GM23338 (cell line): ENCODE data around the gene BMAL1. TPM values are rescaled to one million over a fixed set of nuclear protein-coding genes. Genes with fewer than 3 reads are reported as not detected.

Source experiments
- ATAC-seq: fragments of 200-7000 bp; cut with Tn5 transposase; 3 replicates; pipeline ENCODE4 v1.9.1; 2020
- DNase-seq: peaks from one replicate; pipeline ENCODE4 v3.0.0-alpha.2; 2015; ENCODE audit warnings: low spot score
- H2AFZ ChIP-seq: fragments of 200-600 bp; sonication (generic); 2 replicates; pipeline ENCODE4 v1.8.0; 2016; ENCODE audit warnings: antibody characterized with exemption, mild to moderate bottlenecking, moderate library complexity
- H3F3A ChIP-seq: fragments of 200-600 bp; sonication (generic); replicated peaks from 2 replicates; pipeline ENCODE4 v1.8.0; 2017; ENCODE audit warnings: antibody characterized with exemption, mixed run types, low read depth
- H3K27ac ChIP-seq: fragments of 200-600 bp; sonication (generic); 2 replicates; pipeline ENCODE4 v1.6.1; 2016; ENCODE audit warnings: low read depth
- H3K27me3 ChIP-seq: fragments of 200-600 bp; sonication (generic); 2 replicates; pipeline ENCODE4 v1.8.0; 2016; ENCODE audit warnings: mild to moderate bottlenecking, mixed run types, moderate library complexity; ENCODE audit not compliant: insufficient read depth
- H3K36me3 ChIP-seq: fragments of 200-600 bp; sonication (generic); 2 replicates; pipeline ENCODE4 v1.8.0; 2016; ENCODE audit warnings: mild to moderate bottlenecking; ENCODE audit not compliant: insufficient read depth
- H3K4me1 ChIP-seq: fragments of 200-600 bp; sonication (generic); 2 replicates; pipeline ENCODE4 v1.8.0; 2016; ENCODE audit warnings: mild to moderate bottlenecking, moderate library complexity; ENCODE audit not compliant: insufficient read depth
- H3K4me2 ChIP-seq: fragments of 200-600 bp; sonication (generic); 2 replicates; pipeline ENCODE4 v1.7.1; 2017; ENCODE audit warnings: mixed run types
- H3K4me3 ChIP-seq: fragments of 200-600 bp; sonication (generic); 2 replicates; pipeline ENCODE4 v1.6.1; 2016; ENCODE audit warnings: mixed run types
- H3K79me2 ChIP-seq: fragments of 200-600 bp; sonication (generic); replicated peaks from 2 replicates; pipeline ENCODE4 v1.8.0; 2017; ENCODE audit warnings: mild to moderate bottlenecking; ENCODE audit not compliant: insufficient read depth
- H3K9me2 ChIP-seq: fragments of 200-600 bp; sonication (generic); 2 replicates; pipeline ENCODE4 v1.8.0; 2017; ENCODE audit not compliant: insufficient read depth
- H4K20me1 ChIP-seq: fragments of 200-600 bp; sonication (generic); replicated peaks from 2 replicates; pipeline ENCODE4 v1.8.0; 2017; ENCODE audit warnings: mild to moderate bottlenecking; ENCODE audit not compliant: insufficient read depth
- H3K27ac Mint-ChIP-seq: 2 replicates; pipeline ENCODE4 v1.8.0; 2020; ENCODE audit warnings: inconsistent platforms, mild to moderate bottlenecking, moderate library complexity, mixed read lengths
- H3K27me3 Mint-ChIP-seq: 3 replicates; pipeline ENCODE4 v1.8.0; 2022; ENCODE audit warnings: low read depth, mild to moderate bottlenecking, moderate library complexity, mixed read lengths, inconsistent platforms; ENCODE audit not compliant: insufficient read depth, poor library complexity
- H3K36me3 Mint-ChIP-seq: 3 replicates; pipeline ENCODE4 v1.8.0; 2021; ENCODE audit warnings: low read depth, mild to moderate bottlenecking, inconsistent platforms, moderate library complexity, mixed read lengths
- H3K4me1 Mint-ChIP-seq: 3 replicates; pipeline ENCODE4 v1.8.0; 2020; ENCODE audit warnings: mild to moderate bottlenecking, inconsistent platforms, mixed read lengths
- H3K4me3 Mint-ChIP-seq: 3 replicates; pipeline ENCODE4 v1.8.0; 2021; ENCODE audit warnings: moderate library complexity, mild to moderate bottlenecking, inconsistent platforms, mixed read lengths
- H3K9me3 Mint-ChIP-seq: 3 replicates; pipeline ENCODE4 v1.8.0; 2020; ENCODE audit warnings: moderate library complexity, mild to moderate bottlenecking, inconsistent platforms, mixed read lengths
- JUNB ChIP-seq: IDR thresholded peaks from one replicate; pipeline ENCODE4 v1.6.1; 2016; ENCODE audit warnings: antibody characterized with exemption; ENCODE audit not compliant: unreplicated experiment
- POLR2AphosphoS5 ChIP-seq: IDR thresholded peaks from 2 replicates; pipeline ENCODE4 v1.6.1; 2016; ENCODE audit warnings: antibody characterized with exemption, low read depth
- STAT1 ChIP-seq: IDR thresholded peaks from one replicate; pipeline ENCODE4 v1.6.1; 2016; ENCODE audit warnings: antibody characterized with exemption; ENCODE audit not compliant: unreplicated experiment
- ZNF114 ChIP-seq: fragments of 250-450 bp; sonication (Bioruptor Pico); IDR thresholded peaks from 2 replicates; pipeline ENCODE4 v1.5.0; 2020; ENCODE audit warnings: mild to moderate bottlenecking, moderate library complexity
- ZNF331 ChIP-seq: fragments of 250-450 bp; sonication (Bioruptor Pico); IDR thresholded peaks from 2 replicates; pipeline ENCODE4 v1.5.0; 2020; ENCODE audit warnings: low read depth, mild to moderate bottlenecking, moderate library complexity
- polyA plus RNA-seq: library from polyadenylated mRNA; unstranded; fragments of >200 nt; fragmentation: Nextera tagmentation; extraction: Ambion mirVana; gene quantifications from 2 replicates; pipeline ENCODE4 v1.2.1, GENCODE V29; 2016
- total RNA-seq: library from RNA; depleted of rRNA; stranded (reverse); fragments of >200 nt; shearing (Covaris generic); gene quantifications from 2 replicates; pipeline ENCODE4 v1.2.3, GENCODE V29; 2014
- TF ChIP-seq, protein P1 (sequence below): fragments of 250-450 bp; sonication (Bioruptor Pico); IDR thresholded peaks from 2 replicates; pipeline ENCODE4 v1.5.0; 2020; ENCODE audit warnings: mild to moderate bottlenecking, moderate library complexity
- TF ChIP-seq, protein P2 (sequence below): IDR thresholded peaks from 2 replicates; pipeline ENCODE4 v1.6.1; 2016; ENCODE audit warnings: antibody characterized with exemption
- TF ChIP-seq, protein P3 (sequence below): IDR thresholded peaks from one replicate; pipeline ENCODE4 v1.6.1; 2018; ENCODE audit warnings: antibody characterized with exemption; ENCODE audit not compliant: unreplicated experiment

Gene BMAL1
- total and polyA plus RNA-seq, 2 experiments from 2014 or later: 5.1 to 7.2 TPM

DNA sequence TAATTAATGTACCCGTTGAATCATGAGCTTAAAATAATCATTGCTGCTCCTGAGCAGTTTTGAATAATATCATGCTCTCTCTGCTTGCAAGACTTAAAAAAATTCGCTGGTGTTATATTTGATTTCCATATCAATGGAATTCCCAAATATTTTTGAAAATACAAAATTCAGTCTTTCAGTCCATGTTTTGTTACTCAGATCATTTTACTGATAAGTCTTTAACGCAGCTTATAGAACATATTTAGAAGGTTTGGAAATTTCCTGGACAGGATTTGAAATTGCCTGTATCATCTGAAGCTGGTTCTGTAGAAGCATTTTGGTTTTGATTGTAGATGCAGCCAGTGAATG is 1.9 kb downstream of the BMAL1 start:
- peaks cover 9% of the 10 kb centered on the region; the same call in 1 of the 2 replicates for H4K20me1 ChIP-seq
- no peaks in the 10 kb centered on the region for H3F3A ChIP-seq
- H3K27me3 ChIP-seq: peaks cover 52% of the 10 kb centered on the region
- no peak overlapping the region for H3K27ac Mint-ChIP-seq
- no peak for ATAC-seq
- H3K4me3 ChIP-seq: peak overlapping the region; percentile 77
- H2AFZ ChIP-seq: no peak overlapping the region
- H3K9me3 Mint-ChIP-seq: no peaks in the 10 kb centered on the region
- peaks cover 39% of the 10 kb centered on the region for H3K4me1 Mint-ChIP-seq
- no peaks in the 10 kb centered on the region for H3K9me2 ChIP-seq
- peak overlapping the region; percentile 77 for H3K4me3 Mint-ChIP-seq
- H3K36me3 ChIP-seq: no peaks in the 10 kb centered on the region
- H3K27me3 Mint-ChIP-seq: peaks cover 50% of the 10 kb centered on the region
- no peak for DNase-seq
- H3K79me2 ChIP-seq: peaks cover 8% of the 10 kb centered on the region; the same call in 1 of the 2 replicates
- TF ChIP-seq STAT1 (no peak), ZNF331 (CRISPR knock-in tag) (no peak)
- peak overlapping the region; percentile 94 for H3K4me2 ChIP-seq
- peaks cover 15% of the 10 kb centered on the region for H3K4me1 ChIP-seq
- H3K27ac ChIP-seq: no peak overlapping the region
- peaks cover 3% of the 10 kb centered on the region; the same call in 1 of the 3 replicates for H3K36me3 Mint-ChIP-seq

DNA sequence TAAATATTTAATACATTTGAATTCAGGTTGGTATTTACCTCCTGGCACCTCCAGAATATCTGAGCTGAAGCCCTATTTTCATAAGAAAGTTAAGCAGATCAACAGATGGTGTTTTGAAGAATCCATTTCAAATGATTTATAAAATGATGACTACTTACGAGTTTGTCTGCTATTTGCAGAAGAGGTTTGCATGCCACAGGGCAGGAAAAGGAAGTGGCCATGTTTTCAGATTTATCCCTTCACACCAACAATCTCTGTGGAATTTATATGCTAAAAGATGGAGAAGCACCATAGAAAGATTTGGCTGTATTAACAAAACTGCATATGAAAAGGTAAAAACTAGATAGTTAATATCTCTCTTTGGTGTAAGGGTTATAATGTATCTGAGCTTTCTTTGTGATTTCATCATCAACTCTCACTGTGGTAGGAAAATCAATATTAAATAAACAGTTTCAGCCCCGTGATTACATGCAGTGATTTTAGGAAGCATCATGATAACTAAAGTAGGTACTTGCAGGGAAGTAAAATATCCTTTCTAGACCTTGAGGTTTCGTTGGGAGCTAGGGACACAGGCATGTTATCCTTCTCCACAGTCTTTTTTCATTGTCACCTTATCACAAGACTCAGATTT is 2.6 kb downstream of the BMAL1 start:
- Mint-ChIP-seq H3K36me3 (peaks cover 3% of the 10 kb centered on the region; the same call in 1 of the 3 replicates), H3K4me3 (no peak overlapping the region), H3K27ac (no peak overlapping the region), H3K27me3 (peaks cover 49% of the 10 kb centered on the region), H3K4me1 (peaks cover 45% of the 10 kb centered on the region), H3K9me3 (no peaks in the 10 kb centered on the region)
- no peak for ATAC-seq
- peaks cover 45% of the 10 kb centered on the region for H3K27me3 ChIP-seq
- H3K36me3 ChIP-seq: no peaks in the 10 kb centered on the region
- H3K4me3 ChIP-seq: no peak overlapping the region
- no peak for DNase-seq
- peaks cover 18% of the 10 kb centered on the region for H3K4me1 ChIP-seq
- peaks cover 12% of the 10 kb centered on the region for H3K79me2 ChIP-seq
- H3K27ac ChIP-seq: no peak overlapping the region
- peaks cover 9% of the 10 kb centered on the region; the same call in 1 of the 2 replicates for H4K20me1 ChIP-seq
- H2AFZ ChIP-seq: no peak overlapping the region
- H3F3A ChIP-seq: no peaks in the 10 kb centered on the region
- no peaks in the 10 kb centered on the region for H3K9me2 ChIP-seq
- H3K4me2 ChIP-seq: no peak overlapping the region
- TF ChIP-seq ZNF114 (CRISPR knock-in tag) (no peak), POLR2AphosphoS5 (no peak), ZNF331 (CRISPR knock-in tag) (no peak), JUNB (no peak)
- TF ChIP-seq, protein P1, sequence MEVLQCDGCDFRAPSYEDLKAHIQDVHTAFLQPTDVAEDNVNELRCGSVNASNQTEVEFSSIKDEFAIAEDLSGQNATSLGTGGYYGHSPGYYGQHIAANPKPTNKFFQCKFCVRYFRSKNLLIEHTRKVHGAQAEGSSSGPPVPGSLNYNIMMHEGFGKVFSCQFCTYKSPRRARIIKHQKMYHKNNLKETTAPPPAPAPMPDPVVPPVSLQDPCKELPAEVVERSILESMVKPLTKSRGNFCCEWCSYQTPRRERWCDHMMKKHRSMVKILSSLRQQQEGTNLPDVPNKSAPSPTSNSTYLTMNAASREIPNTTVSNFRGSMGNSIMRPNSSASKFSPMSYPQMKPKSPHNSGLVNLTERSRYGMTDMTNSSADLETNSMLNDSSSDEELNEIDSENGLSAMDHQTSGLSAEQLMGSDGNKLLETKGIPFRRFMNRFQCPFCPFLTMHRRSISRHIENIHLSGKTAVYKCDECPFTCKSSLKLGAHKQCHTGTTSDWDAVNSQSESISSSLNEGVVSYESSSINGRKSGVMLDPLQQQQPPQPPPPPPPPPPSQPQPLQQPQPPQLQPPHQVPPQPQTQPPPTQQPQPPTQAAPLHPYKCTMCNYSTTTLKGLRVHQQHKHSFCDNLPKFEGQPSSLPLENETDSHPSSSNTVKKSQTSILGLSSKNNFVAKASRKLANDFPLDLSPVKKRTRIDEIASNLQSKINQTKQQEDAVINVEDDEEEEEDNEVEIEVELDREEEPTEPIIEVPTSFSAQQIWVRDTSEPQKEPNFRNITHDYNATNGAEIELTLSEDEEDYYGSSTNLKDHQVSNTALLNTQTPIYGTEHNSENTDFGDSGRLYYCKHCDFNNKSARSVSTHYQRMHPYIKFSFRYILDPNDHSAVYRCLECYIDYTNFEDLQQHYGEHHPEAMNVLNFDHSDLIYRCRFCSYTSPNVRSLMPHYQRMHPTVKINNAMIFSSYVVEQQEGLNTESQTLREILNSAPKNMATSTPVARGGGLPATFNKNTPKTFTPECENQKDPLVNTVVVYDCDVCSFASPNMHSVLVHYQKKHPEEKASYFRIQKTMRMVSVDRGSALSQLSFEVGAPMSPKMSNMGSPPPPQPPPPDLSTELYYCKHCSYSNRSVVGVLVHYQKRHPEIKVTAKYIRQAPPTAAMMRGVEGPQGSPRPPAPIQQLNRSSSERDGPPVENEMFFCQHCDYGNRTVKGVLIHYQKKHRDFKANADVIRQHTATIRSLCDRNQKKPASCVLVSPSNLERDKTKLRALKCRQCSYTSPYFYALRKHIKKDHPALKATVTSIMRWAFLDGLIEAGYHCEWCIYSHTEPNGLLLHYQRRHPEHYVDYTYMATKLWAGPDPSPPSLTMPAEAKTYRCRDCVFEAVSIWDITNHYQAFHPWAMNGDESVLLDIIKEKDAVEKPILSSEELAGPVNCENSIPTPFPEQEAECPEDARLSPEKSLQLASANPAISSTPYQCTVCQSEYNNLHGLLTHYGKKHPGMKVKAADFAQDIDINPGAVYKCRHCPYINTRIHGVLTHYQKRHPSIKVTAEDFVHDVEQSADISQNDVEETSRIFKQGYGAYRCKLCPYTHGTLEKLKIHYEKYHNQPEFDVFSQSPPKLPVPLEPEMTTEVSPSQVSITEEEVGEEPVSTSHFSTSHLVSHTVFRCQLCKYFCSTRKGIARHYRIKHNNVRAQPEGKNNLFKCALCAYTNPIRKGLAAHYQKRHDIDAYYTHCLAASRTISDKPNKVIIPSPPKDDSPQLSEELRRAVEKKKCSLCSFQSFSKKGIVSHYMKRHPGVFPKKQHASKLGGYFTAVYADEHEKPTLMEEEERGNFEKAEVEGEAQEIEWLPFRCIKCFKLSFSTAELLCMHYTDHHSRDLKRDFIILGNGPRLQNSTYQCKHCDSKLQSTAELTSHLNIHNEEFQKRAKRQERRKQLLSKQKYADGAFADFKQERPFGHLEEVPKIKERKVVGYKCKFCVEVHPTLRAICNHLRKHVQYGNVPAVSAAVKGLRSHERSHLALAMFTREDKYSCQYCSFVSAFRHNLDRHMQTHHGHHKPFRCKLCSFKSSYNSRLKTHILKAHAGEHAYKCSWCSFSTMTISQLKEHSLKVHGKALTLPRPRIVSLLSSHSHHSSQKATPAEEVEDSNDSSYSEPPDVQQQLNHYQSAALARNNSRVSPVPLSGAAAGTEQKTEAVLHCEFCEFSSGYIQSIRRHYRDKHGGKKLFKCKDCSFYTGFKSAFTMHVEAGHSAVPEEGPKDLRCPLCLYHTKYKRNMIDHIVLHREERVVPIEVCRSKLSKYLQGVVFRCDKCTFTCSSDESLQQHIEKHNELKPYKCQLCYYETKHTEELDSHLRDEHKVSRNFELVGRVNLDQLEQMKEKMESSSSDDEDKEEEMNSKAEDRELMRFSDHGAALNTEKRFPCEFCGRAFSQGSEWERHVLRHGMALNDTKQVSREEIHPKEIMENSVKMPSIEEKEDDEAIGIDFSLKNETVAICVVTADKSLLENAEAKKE (CRISPR knock-in tag): no peak
- TF ChIP-seq, protein P2, sequence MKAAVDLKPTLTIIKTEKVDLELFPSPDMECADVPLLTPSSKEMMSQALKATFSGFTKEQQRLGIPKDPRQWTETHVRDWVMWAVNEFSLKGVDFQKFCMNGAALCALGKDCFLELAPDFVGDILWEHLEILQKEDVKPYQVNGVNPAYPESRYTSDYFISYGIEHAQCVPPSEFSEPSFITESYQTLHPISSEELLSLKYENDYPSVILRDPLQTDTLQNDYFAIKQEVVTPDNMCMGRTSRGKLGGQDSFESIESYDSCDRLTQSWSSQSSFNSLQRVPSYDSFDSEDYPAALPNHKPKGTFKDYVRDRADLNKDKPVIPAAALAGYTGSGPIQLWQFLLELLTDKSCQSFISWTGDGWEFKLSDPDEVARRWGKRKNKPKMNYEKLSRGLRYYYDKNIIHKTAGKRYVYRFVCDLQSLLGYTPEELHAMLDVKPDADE: no peak
- TF ChIP-seq, protein P3, sequence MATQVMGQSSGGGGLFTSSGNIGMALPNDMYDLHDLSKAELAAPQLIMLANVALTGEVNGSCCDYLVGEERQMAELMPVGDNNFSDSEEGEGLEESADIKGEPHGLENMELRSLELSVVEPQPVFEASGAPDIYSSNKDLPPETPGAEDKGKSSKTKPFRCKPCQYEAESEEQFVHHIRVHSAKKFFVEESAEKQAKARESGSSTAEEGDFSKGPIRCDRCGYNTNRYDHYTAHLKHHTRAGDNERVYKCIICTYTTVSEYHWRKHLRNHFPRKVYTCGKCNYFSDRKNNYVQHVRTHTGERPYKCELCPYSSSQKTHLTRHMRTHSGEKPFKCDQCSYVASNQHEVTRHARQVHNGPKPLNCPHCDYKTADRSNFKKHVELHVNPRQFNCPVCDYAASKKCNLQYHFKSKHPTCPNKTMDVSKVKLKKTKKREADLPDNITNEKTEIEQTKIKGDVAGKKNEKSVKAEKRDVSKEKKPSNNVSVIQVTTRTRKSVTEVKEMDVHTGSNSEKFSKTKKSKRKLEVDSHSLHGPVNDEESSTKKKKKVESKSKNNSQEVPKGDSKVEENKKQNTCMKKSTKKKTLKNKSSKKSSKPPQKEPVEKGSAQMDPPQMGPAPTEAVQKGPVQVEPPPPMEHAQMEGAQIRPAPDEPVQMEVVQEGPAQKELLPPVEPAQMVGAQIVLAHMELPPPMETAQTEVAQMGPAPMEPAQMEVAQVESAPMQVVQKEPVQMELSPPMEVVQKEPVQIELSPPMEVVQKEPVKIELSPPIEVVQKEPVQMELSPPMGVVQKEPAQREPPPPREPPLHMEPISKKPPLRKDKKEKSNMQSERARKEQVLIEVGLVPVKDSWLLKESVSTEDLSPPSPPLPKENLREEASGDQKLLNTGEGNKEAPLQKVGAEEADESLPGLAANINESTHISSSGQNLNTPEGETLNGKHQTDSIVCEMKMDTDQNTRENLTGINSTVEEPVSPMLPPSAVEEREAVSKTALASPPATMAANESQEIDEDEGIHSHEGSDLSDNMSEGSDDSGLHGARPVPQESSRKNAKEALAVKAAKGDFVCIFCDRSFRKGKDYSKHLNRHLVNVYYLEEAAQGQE: no peak
